Retina (tissue), 1 donor: ENCODE results near the gene IWS1.
"Not testable (repeated sequence)": the region's sequence is repeated elsewhere in the genome, so short reads cannot be mapped to it uniquely, and the experiment has no call there.

Source experiments
- DNase-seq: peaks from one replicate; pipeline ENCODE4 v3.0.0-alpha.2; 2016

The IWS1 gene

GRCh38 chr2:127560201-127560930 lies 34.1 kb upstream of the IWS1 start:
- no peak for DNase-seq

GRCh38 chr2:127559454-127559853 lies 33.2 kb upstream of the IWS1 start:
- no peak for DNase-seq

GRCh38 chr2:127558911-127559310 lies 32.6 kb upstream of the IWS1 start:
- DNase-seq: no peak

DNA sequence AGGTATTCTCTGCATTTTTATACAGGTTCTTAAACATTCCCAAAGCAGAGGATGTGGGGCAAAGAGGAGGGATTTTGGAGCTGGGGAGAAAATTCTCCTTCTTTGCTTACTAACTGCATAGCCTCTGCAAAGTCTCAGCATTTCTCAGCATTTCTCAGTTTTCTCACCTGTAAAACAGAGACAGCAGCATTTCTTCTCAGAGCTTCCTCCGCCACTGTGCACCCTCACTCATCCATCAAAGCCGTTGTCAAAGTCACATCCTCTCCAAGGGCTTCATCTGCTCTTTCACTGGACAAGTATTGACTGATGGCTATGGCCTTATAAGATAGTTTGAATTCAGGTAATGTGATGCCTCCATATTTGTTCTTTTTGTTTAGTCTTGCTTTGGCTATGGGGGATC lies 26.6 kb upstream of the IWS1 start:
- no peak for DNase-seq

DNA sequence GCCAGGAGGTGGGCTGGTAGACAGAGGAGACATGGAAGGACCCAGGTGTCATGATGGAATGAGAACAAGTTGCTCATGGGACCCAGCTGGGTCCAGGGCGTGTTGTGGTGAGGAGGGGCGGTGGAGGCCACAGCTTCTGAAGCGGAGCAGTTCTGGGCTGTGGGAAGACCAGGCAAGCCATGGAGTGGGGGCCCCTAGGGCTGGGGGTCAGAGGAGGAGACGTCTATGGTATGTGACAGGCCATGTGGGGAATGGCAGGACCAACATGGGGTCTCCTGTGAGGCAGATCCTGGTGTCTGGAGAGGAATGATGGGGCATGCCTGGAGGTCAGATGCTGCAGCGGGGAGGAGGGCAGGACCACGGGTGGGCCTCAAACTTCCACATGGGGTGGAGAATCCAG lies 26.0 kb upstream of the IWS1 start:
- no peak for DNase-seq

GRCh38 chr2:127551221-127551930 lies 25.1 kb upstream of the IWS1 start:
- no peak for DNase-seq

- DNase-seq: no peak
Measured at GRCh38 chr2:127546797-127547196, 20.5 kb upstream of the IWS1 start.

- DNase-seq: no peak
Measured at GRCh38 chr2:127545796-127546195, 19.5 kb upstream of the IWS1 start.

- no peak for DNase-seq
Measured at GRCh38 chr2:127545189-127545588, 18.9 kb upstream of the IWS1 start.

DNA sequence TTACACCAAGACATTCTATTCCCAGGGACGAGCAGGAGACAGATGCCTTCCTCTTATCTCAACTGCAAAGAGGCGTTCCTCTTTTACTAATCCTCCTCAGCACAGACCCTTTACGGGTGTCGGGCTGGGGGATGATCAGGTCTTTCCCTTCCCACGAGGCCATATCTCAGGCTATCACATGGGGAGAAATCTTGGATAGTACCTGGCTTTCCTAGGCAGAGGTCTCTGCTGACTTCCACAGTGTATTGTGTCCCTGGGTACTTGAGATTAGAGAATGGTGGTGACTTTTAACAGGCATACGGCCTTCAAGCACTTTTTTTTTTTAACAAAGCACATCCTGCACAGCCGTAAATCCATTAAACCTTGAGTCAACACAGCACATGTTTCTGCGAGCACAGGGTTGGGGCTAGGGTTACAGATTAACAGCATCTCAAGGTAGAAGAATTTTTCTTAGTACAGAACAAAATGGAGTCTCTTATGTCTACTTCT lies 16.8 kb upstream of the IWS1 start:
- not testable (repeated sequence) for DNase-seq

DNA sequence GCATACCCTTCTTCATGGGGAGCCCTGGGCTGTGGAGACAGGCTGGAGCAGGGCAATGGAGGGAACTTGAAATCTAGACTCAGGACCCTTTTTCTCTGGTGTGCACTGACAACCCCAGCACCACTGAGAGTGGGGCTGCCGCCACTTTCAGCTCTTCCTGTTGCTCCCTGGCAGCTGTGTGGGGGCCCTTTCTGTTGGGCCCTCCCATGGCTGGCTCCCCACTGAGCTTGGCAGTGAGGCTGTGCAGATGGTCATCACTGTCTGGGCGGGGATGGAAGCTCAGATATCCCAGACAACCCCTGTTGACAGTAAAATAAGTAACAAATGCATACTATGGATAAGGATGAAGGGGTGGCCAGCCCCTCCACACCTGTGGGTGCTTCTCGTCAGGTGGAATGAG lies 15.9 kb upstream of the IWS1 start:
- DNase-seq: no peak

DNA sequence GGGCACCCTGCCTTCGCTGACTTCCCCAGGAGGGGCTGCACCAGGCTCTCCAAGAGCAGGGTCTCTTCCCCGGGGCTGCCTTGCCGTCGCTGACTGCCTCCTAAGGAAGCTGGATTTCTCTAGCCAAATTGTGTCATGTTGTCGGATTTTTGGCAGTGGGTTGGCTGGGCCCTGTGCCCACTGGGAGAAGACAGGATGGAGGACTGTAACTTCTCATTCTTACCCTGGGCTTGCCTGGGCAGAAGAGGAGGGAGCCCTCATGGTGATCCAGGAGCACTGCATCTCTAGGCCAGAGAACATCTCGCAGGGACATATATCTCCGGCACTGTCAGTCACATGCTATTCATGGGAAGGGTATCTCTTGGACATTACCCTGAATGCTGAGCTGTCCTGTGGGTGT lies 15.5 kb upstream of the IWS1 start:
- DNase-seq: no peak

DNA sequence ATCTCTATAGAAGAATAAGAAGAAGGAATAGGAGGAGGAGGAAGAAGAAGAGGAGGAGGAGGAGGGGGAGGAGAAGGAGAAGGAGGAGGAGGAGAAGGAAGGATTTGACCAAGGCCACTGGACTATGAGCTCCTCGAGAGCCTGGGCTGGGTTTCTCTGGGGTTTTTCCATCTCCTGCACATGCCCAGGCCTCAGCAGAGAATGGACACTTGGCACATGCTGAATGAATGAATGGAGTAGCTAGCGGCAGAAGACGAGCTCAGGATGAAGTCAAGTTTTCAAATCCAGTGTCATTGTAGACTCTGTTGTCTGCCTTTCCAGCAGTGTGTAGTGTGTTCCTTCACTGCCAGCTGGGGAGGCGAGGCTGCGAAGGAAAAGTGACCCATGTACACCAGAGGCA lies 11.4 kb upstream of the IWS1 start:
- no peak for DNase-seq

DNA sequence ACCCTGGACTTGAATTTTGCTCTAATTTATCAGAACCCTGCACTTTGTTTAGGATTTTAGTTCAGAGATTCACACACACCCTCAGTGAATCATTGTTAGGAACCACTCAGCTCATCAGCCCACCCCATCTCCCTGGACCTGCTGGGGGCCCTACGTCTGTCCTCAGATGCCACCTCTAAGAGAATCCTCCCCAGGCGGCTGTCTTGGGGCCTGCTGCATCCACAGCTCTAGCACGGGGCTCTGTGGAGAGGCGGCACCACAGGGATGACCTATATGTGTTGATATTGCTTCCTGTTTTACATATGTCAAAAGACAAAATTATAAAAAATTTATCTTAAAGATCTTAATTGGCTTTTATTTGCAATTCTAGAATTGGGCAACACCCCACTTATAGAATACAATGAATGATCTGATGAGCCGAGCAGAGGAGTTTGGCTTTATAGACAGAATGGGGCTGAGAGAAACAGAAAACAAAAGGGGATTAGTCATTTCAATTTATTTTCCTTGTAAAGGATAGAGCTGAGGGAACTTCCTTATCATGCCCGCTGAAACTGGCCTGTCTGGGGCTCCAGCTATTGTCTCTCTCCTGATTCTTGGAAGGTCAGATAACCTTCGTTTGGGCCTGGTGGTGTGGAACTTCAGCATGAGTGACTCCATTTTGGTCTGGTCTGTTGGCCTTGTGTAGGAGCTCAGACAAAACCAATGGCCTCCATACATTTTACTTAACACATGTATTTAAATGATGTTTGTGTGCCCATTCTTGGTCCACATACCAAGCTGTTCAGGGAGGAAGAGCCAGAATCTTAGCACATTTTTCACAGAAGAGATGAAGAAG lies 10.6 kb upstream of the IWS1 start:
- no peak for DNase-seq

DNA sequence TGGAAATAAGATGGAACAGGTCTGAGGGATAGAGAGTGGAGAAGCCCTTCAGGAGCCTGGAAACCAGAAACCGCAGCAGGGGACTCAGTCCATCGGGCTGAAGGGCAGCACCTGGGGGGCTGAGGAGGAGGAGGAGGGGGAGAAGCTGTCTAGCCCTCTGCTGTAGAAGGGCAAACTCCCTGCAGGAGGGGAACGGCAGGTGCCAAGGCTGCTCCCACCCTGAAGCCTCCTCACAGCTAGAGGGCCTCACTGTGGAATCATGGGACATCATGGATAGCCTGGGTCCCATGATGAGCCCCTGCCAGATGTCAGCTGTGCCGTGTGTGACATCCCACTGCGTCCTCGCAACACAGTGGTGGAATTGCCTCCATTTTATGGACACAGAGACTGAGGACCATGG lies 9.6 kb upstream of the IWS1 start:
- no peak for DNase-seq

DNA sequence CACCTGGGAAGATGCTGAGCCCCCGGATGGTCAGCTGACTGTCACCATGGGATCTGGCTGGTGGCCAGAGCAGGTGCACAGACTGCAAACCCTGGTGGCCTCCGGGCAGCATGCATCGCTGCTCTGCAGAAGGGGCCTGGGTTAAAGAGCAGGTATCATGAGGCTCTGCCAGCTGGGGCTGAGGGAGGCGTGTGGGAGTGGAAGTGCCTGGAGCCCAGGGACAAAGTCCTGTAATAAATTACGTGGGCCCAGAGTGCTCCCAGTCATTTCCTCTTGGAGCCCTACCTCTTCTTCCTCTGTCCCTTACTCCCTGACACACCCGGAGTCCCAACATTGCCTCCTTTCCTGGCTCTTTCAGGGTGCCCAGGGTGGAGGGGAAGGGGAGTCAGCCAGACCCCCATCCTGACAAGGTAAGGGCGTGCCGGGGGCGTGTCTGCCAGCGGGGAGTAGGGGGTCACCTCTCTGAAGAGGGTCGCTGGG lies 9.2 kb upstream of the IWS1 start, which contains the start of gene MYO7B:
TSS of gene MYO7B (plus strand) at position 262 of the 480 bp plus-strand sequence. CDS start 24,040 bp downstream, outside the sequence.
- no peak for DNase-seq

GRCh38 chr2:127532296-127532695 lies 6.0 kb upstream of the IWS1 start:
- no peak for DNase-seq

GRCh38 chr2:127531221-127531648 lies 4.9 kb upstream of the IWS1 start:
- DNase-seq: no peak

- no peak for DNase-seq
Measured at GRCh38 chr2:127530245-127531140, 4.2 kb upstream of the IWS1 start.

GRCh38 chr2:127529416-127529815 lies 3.1 kb upstream of the IWS1 start:
- not testable (repeated sequence) for DNase-seq

GRCh38 chr2:127528487-127528886 lies 2.2 kb upstream of the IWS1 start:
- no peak for DNase-seq
